ENCODE data around the gene ATP9A. TPM values are rescaled to one million over a fixed set of nuclear protein-coding genes. Genes with fewer than 3 reads are reported as not detected.

ATP9A gene
- total RNA-seq, 1 experiment from 2014 or later, result 12.1 TPM

- Histone ChIP-seq H2BK120ac (ENCODE audit: low read depth, low read length, poor library complexity, severe bottlenecking) (no peak overlapping the region), H3K9me3 (ENCODE audit: control insufficient read depth, low read depth, low read length) (no peaks in the 10 kb centered on the region), H2BK12ac (ENCODE audit: insufficient read length, low read depth, low read length) (no peak overlapping the region), H4K91ac (ENCODE audit: insufficient read length, low read depth, low read length) (no peak overlapping the region), H3K4me1 (ENCODE audit: insufficient read depth, low read length) (no peaks in the 10 kb centered on the region), H4K8ac (replicated peaks; ENCODE audit: insufficient read length, low read depth, low read length) (no peak overlapping the region), H4K20me1 (ENCODE audit: control insufficient read depth, insufficient read depth, insufficient read length) (no peaks in the 10 kb centered on the region), H3K27ac (ENCODE audit: insufficient read length, low read depth, low read length) (no peak overlapping the region), H3K27me3 (ENCODE audit: insufficient read depth, low read length) (no peaks in the 10 kb centered on the region), H2BK15ac (ENCODE audit: low read depth, low read length) (no peak overlapping the region), H3K18ac (ENCODE audit: insufficient read length, low read depth, low read length) (no peak overlapping the region), H4K5ac (ENCODE audit: insufficient read length, low read depth, low read length) (no peak overlapping the region), H3K9ac (ENCODE audit: extremely low read depth, insufficient read length, low read length) (no peak overlapping the region), H3K79me2 (ENCODE audit: insufficient read depth, low read length) (no peaks in the 10 kb centered on the region), H3K4ac (ENCODE audit: low read depth, low read length) (no peak overlapping the region), H3K56ac (ENCODE audit: insufficient read length, low read depth, low read length) (no peak overlapping the region), H3K23ac (ENCODE audit: insufficient read length, low read depth, low read length) (no peak overlapping the region), H3T11ph (ENCODE audit: low read length) (no peak overlapping the region), H3K14ac (ENCODE audit: insufficient read depth, low read length) (no peak overlapping the region), H3K79me1 (ENCODE audit: insufficient read depth, low read depth, low read length, poor library complexity, severe bottlenecking) (no peaks in the 10 kb centered on the region), H2AK5ac (ENCODE audit: insufficient read length, low read length) (no peak overlapping the region), H2BK5ac (ENCODE audit: insufficient read length, low read length) (no peak overlapping the region), H3K23me2 (ENCODE audit: insufficient read length, low read depth, low read length, poor library complexity, severe bottlenecking) (no peaks in the 10 kb centered on the region), H2AFZ (ENCODE audit: low read length) (no peak overlapping the region), H2BK20ac (ENCODE audit: low read depth, low read length, poor library complexity, severe bottlenecking) (no peak overlapping the region), H3K4me2 (ENCODE audit: insufficient read depth, insufficient read length, low read length) (no peak overlapping the region)
- TF ChIP-seq CTCF (conservative IDR thresholded peaks at IDR 0.05), result no peak
- Mint-ChIP-seq H3K27ac (no peak overlapping the region), H3K36me3 (ENCODE audit: insufficient read depth in 1 of 3, low read depth in 3 of 3) (peaks cover 0 to 3% (median 0%) of the 10 kb centered on the region in 3 experiments; a peak in 3 of 7 replicates), H3K9me3 (no peaks in the 10 kb centered on the region), H3K4me1 (no peaks in the 10 kb centered on the region), H3K27me3 (ENCODE audit: low read depth) (no peaks in the 10 kb centered on the region), H3K4me3 (no peak overlapping the region)
- no peak for DNase-seq
- WGBS (ENCODE audit: extremely low coverage, insufficient read length, low lambda C conversion rate), result no CpG with 5 or more reads among the region's 12 CpGs
Observed at GRCh38 chr20:51651921-51652549, 116.2 kb downstream of the ATP9A start.

All from H9 (cell line).